Stimulated activated CD8-positive, alpha-beta memory T cell treated with anti-CD3 and anti-CD28 coated beads, Interleukin-4, amount 100 ng/mL, for 24 hours (primary cell): ENCODE measurements around the gene SELENOF.

Experiments used
- DNase-seq: peaks from one replicate; pipeline ENCODE4 v3.0.0-alpha.2; 2020; ENCODE audit warnings: low read depth

Gene SELENOF

DNA sequence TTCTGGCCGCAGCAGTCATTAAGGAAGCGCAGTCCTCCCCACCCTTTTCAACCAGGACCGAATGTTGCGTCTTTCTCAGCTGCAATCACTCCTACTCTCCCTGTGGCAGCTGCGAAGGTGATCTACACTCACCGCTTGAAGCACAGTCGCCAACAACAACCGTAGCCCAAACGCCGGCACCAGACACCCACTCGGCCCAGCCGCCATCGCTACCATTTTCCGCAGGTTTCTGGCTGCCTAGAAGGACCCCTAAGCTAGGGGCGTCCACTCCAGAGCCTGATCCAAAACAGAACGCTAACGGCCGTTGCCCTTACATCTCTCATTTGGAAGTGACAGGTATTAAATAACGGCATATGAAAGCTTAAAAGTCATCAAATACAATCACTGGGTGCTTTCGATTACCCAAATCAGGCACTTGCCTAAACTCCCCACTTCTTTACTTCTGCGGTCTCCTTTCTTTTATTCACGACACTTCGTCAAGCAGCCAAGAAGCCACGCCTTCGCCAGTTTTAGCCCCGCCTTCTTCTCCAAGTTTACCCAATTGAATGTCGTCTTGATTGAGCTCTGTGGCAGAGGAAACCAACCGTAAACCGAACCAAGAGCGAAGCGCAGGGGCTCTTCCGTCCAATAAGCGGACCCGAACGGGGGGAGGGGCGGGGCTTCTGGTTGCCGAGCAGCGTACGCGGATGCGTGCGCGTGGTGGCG, at the start of gene SELENOF:
Gene SELENOF (minus strand): TSS at position 231 of the 705 bp plus-strand sequence. CDS start 15 bp downstream, at position 216.
- peak; percentile 97 for DNase-seq

DNA sequence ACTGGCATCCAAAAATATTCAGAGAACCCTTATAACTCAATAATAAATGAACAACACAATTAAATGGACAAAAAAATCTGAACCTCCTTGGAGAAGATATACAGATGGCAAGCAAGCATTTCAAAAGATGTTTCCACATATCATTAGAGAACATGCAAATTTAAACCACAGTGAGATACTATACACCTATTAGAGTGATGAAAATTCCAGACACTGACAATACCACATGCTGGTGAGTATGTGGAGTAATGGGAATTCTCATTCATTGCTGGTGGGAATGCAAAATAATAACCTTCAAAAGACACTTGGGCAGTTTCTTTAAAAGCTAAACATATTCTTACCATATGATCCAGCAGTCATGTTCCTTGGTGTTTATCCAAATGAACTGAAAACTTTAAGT, 46.6 kb upstream of the SELENOF start:
- no peak for DNase-seq

DNA sequence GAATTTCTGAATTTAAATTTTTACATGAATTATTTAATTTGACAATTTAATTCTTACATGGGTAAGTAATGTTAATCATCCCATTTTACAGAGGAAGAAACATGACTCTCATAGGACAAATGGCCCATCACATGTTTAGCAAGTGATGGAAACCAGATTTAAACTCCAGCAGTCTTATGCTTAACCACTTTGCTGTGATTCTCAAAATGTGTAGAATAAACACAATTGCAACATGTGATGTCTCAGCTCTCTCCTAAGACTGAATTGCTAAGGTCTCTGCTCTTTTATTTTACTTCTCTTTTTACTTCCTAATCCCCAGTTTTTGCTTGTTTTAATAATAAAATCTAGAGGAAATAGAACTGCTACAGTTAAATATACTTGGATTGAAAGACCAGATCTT, 43.3 kb upstream of the SELENOF start:
- DNase-seq = no peak

DNA sequence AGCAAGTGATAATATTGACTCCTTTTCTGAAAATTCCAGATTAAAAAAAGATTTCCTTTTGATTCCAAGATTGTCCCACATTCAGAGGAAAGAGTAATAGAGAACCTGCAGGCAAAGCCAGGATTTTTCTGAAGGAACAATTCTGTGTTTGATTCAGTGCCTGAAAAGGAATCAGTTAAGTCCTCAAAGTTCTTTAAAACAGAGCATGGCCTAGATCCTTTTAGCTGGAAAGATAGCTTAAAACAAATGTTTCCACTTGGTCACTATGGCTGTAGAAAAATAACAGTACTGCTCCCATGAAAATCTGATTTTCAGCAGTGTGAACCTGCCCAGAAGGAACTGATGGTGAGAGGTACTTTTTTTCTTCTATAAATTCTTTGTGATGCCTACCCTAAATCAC, 42.3 kb upstream of the SELENOF start:
- no peak for DNase-seq

DNA sequence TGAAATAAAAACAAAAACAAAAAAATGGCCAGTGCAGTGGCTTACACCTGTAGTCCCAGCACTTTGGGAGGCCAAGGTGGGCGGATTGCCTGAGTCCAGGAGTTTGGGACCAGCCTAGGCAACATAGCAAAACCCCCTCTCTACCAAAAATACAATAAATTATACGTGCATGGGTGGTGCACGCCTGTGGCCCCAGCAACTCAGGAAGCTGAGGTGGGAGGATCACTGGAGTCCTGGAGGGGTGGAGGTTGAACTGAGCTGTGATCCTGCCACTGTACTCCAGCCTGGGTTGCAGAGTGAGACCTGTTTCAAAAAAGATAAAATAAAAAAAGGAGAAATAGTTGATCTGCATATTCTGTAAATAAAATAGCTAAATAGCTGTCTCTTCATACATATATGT, 41.8 kb upstream of the SELENOF start:
- DNase-seq = no peak

DNA sequence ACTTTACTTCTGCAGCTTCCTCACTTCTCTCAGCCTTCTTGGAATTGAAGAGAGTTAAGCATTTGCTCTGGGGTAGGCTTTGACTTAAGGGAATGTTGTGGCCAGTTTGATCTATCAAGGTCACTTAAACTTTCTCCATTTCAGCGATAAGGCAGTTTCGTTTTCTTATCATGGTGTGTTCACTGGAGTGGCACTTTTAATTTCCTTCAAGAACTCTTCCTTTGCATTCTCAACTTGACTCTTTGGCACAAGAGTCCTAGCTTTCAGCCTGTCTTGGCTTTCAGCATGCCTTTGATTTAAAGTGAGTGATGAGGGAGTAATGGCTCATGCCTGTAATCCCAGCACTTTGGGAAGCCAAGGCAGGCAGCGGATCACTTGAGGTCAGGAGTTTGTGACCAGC, 39.2 kb upstream of the SELENOF start:
- no peak for DNase-seq

DNA sequence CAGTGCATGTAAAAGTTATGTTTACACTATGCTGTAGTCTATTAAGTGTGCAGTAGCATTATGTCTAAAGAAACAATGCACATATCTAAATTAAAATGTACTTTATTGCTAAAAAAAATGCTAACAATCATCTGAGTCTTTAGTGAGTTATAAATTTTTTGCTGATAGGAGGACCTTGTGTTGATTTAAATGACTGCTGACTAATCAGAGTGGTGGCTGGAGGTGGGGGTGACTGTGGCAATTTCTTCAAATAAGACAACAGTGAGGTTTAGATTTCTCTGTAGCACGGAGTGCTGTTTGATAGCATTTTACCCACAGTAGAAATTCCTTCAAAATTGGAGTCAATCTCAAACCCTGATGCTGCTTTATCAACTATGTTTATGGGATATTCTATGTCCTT, 37.5 kb upstream of the SELENOF start:
- DNase-seq = no peak

DNA sequence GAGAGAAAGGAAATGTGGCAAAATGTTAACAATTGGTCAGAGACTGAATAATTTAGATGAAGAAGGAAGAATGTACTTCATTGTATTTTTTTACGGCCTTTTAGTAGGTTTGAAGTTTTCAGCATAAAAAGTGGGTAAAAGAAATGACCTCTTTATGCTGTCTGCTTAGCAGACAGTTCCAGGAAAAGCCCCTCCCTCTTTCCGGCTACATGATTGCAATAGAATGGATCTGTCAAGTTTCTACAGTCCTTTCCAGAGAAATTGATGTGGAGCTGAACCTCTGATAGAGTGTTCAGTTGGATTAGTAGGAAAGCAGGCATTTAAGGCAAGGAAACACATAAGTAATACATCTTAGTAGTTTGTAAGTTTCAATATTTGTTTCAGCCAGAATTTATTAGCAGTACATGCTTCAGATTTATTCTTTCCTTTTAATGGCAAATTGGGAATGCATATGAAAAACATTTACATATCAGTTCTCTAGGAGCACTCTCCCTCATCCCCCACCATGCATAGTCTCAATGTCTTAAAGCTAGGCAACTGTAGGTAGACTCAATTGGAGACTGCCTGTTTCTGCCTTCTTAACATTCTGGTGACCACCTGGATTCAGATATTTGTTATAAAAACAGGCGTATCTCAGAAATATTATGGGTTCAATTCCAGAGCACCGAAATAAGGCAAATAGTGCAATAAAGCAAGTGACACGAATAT, 36.9 kb upstream of the SELENOF start:
- no peak for DNase-seq

DNA sequence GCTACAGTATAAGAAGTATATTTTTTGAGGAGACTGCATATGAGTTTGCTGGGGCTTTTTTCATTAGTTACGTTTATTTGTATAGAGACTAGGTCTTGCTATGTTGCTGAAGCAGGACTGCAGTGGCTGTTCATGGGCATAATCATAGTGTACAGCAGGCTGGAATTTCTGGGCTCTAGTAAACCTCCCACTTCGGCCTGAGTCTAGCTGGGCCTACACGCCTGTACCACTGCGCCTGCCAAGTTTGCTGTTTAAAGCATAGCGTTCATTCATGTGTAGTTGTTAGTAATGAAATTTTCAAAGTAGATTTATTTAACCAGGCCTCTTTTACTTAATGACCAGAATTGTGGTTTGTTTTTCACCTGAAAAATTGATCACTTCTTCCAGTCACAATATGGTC, 34.3 kb upstream of the SELENOF start:
- DNase-seq = no peak

DNA sequence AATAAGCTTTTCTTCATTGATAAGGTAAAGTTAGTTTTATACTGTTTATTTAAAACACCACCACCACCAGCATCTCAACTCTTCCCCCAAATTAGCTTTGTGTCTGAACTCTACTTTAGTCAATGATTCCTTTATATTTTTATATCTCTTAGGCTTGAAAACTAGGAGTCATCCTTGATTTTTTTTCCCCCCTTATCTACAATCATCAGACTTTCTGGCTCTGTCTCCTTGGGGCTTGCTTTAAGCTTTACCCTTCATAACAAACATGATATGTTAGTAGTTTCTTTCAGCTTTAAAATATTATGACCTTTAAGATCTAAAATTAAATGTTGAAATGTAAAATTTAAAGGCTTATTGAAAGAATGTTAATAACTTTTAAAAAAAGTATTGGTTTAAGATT, 28.8 kb upstream of the SELENOF start:
- no peak for DNase-seq

DNA sequence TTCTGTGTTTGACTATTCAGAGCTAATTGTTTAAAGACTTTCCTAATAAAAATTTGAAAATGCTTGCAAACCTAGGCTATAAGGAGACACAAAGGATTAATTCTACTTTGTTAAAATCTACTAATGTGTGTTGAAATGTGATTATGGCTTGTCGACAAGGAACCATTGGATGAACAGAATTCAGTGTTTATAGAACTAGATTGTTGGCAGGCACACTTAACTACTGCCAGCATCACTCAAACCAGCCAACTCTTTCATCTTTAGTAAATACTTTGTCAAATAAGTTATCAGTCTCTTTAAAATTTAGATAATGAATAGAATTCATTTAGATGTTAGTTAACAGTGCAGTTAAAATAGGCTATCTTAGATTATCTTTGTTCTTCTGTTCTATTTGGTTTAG, 28.1 kb upstream of the SELENOF start:
- DNase-seq = no peak

DNA sequence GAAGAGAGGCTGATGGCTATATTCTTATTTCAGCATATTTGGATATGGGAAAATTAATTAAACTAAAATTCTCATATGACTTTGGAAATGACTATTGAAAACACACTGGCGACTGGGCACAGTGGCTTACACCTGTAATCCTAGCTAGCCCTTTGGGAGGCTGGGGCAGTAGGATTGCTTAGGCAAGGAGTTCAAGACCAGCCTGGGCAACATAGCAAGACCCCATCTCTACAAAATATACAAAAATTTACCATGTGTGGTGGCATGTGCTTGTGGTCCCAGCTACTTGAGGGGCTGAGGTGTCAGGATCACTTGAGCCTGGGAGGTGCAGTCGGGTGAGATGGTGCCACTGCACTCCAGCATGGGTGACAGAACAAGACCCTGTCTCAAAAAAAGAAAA, 26.7 kb upstream of the SELENOF start:
- no peak for DNase-seq

DNA sequence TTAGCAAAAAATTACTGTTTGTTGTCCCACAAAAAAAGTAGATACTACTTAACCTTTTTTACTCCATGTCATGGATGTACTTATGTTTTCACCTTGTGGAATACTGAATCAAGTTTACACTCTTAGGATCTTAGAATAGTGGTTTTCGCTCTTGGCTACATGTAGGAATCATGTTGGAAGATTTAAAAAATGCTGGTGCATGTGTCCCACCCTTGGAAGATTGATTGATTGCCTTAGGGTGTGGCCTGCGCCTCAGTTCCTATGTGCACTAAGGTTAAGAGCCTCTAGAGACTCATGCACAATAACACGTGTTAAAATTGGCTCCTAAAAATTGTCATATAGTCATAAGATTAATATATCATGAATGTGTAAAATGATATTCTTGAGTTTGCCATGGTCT, 25.5 kb upstream of the SELENOF start:
- no peak for DNase-seq

DNA sequence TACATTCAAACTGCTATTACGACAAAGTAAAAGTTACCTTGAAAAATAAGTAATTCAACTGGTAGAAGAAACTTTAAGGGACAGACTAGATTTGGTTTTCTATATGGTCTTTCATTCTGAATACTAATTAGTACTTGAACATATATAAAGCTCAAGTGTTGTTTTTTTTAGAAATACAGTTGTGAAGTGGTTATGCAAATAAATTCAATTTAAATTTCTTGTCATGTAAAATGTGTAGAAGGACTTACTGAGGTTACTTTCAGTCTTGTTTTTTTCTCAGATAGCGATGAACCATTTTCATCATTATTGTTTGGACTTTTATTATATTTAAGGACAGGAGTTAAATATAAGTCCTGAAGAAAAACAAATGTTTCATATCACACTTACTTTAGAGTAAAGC, 24.9 kb upstream of the SELENOF start:
- no peak for DNase-seq

DNA sequence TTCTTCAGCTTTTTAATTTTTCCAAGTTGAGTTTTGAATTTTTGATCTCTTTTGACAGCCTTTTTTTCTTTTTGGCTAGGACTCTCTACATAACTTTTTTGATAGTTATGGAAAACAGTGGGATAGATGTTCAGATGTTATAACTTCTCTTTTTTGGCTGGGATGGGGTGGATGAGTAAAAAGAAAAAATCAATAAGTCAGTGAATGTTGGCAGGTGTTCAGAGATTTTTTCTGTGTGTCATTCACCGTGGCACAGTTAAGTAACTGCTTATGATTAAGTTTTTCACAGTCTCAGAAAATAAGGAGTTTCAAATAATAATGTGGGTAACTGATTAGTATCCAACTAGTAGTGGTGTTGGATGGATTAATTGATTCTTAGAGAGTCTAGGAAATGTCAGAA, 24.5 kb upstream of the SELENOF start:
- no peak for DNase-seq

DNA sequence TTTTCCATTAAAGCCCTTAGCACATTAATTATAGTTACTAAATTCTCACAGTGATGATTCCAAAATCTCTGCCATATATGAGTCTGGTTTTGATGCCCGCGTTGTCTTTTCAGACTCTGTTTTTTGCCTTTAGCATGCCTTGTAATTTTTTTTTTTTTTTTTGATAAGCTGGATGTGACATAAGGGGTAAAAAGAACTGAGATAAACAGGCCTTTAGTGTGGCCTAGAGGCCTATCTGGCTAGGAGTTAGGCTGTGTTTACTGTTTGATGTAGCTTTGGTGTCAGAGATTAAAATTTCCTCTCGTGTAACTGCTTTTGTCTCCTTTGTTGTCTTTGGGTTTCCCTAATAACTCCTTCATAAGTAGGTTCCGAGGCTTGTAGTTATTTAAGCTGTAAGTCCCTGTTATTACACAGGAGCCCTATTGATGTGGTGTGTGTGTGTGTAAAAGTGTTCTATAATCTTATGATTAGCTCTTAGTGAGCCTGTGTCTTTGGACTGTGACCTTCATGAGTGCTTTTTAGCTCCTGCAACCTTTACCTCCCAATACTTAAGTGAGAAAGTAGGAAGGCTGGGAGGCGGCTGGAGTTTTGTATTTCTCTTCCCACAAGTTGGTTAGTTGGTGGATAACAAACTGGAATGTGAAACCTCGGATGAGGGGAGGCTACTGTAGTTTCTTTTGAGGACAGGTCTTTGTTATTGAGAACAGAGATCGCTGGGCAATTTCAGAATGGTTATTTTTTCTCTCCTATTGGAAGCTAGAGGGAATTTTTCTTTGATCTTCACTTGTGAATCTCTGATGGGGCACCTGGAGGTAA, 19.8 kb upstream of the SELENOF start:
- no peak for DNase-seq

DNA sequence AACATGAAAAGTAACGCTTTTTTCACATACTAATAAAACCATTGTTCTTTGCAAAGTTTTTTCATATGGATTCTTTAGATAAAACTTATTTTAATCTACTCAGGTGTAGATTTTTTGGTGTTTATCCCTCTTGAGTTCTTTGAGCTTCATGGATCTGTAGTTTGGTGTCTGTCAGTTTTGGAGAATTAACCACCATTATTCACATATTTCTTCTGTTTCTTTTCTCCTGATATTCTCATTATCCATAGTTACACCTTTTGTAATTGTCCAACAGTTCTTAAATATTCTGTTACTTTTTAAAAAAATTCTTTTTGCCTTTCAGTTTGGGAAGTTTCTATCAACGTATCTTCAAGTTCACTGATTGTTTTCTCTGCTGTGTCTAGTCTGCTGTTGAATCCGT, 19.1 kb upstream of the SELENOF start:
- no peak for DNase-seq

DNA sequence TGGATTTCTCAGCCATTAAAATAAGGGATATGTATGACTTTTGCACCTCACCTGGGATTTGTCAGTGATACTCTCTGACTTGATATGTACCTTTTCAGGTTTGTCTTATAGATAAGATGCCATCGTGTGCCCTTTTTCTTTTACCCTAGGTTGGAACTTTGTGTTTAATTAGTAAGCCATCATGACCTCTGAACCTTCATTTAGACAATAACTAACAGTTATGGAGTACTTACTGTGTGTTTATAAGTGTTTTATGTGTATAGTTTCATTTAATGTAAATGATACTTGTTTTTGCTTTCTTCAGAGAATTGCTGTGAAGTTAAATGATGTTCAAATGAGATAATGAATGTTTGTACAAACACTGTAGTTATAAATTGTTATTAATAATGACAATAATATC, 14.9 kb upstream of the SELENOF start:
- DNase-seq = no peak

DNA sequence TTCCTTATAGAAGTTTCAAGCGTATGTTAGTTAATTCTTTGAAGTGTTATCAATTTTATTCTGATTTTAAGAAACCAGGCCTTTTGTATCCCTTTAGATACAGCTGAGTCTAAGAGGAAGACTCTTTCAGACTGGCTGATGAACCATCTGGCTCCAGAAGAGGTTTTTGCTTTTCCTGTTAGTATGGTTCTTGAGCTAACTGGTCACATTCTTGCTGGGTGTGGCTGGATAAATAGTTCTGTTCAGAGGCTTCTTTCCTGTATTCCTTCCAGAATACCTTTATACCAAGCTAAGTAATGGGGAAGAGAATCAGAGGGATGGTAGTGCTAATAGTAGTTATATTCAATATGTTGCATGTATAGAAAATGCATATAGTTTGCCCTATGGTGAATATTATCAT, 13.0 kb upstream of the SELENOF start:
- no peak for DNase-seq

DNA sequence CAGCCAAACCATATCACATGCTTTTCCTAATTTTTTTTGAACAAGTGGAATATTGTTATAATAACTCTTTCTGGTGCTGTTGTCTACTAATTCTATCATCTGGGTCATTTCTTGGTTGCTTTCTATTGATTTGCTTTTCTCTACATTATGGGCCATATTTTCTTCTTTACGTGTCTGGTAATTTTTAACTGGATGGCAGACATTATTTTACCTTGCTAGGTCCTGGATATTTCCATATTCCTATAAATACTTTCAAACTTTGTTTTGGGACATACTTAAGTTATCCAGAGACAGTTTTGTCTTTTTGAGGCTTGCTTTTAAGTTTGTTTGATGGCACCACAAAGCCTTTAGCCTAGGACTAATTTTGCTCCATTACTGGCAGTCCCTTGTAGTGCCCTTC, 11.8 kb upstream of the SELENOF start:
- no peak for DNase-seq

DNA sequence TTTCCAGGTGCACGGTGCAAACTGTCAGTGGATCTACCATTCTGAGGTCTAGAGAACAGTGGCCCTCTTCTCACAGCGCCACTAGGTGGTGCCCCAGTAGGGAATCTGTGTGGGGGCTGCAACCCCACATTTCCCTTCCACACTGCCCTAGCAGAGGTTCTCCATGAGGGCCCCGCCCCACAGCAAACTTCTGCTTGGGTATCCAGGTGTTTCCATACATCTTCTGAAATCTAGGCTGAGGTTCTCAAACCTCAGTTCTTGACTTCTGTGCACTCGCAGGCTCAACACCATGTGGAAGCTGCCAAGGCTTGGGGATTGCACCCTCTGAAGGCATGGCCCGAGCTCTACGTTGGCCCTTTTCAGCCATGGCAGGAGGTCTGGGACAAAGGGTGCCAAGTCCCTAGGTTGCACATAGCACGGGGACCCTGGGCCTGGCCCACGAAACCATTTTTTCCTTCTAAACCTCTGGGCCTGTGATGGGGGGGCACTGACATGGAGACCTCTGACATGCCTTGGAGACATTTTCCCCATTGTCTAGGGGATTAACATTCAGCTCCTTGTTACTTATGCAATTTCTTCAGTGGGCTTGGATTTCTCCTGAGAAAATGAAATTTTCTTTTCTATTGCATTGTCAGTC, 10.5 kb upstream of the SELENOF start:
- no peak for DNase-seq

DNA sequence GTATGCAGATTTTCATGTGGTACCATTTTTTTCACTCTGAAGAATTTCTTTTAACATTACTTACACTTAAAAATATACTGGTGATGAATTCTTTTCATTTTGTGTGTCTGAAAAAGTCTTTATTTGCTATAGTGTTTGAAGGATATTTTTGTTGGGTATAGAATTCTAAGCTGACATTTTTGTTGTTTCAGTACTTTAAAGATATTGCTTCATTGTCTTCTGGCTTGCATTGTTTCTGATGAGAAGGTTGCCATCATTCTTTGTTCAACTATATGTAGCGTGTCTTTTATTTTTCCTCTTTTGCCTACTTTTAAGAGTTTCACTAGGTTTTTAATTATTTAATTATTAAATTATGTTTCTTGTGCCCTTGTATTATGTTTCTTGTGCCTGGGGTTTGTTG, 8.5 kb upstream of the SELENOF start:
- no peak for DNase-seq

DNA sequence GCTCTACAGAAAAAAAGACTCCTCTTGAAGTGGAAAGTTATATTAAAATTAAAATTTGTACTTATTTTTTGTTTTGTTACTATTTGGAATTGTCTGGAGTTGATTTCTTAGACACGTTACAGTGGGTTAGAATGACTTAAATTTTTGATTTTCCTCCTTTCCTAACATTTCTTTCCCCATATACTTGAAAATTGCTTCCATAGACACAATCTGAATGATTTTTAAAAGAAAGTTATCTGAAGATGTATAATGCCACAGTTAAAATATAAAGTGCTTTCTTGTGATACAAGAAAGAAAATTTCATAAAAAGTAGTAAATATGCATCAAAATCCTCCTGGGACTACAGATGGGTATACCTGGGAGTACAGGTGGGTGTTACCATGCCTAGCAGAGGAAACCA, 2.8 kb upstream of the SELENOF start:
- no peak for DNase-seq
